ENCODE data around the gene AGBL4.

Gene AGBL4

DNA sequence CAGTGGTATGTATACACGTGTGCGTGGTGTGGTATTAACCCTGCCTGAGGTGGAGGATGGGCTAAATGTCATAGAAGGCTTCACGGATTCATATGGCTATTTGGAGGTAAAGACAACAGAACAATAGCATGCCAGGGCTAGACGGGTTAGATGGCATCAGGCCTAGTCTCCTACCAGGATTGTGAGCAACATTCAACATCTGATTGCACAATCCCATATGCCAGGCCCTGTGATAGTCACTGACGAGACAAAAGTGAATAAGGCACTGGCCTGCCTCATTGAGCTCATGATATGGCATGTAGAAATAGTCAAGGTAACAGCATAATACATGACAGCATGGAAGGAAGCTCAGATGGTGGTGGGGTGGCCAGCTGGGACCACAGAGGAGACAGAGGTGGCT lies 1079.9 kb downstream of the AGBL4 start:
- no peak for DNase-seq (ENCODE audit: low read depth in 2 of 2)

DNA sequence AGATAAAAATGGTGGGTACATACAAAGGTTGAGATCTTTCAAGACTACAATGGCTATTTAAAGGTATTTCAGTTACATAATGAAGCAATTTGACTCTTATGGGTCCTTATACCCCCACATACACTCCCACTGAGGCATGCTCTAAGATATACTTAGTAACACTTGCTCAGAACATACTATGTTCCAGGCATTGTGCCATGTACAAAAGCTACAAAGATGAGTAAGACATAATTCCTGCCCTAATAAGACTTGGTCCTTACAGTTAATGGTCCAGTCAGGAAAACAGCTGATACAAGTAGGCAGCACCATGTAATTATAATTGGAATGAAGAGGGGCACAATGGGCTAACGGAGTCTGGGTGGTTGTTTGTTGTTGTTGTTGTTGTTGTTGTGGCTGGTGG lies 1080.4 kb downstream of the AGBL4 start:
- no peak for DNase-seq (ENCODE audit: low read depth in 2 of 2)

DNA sequence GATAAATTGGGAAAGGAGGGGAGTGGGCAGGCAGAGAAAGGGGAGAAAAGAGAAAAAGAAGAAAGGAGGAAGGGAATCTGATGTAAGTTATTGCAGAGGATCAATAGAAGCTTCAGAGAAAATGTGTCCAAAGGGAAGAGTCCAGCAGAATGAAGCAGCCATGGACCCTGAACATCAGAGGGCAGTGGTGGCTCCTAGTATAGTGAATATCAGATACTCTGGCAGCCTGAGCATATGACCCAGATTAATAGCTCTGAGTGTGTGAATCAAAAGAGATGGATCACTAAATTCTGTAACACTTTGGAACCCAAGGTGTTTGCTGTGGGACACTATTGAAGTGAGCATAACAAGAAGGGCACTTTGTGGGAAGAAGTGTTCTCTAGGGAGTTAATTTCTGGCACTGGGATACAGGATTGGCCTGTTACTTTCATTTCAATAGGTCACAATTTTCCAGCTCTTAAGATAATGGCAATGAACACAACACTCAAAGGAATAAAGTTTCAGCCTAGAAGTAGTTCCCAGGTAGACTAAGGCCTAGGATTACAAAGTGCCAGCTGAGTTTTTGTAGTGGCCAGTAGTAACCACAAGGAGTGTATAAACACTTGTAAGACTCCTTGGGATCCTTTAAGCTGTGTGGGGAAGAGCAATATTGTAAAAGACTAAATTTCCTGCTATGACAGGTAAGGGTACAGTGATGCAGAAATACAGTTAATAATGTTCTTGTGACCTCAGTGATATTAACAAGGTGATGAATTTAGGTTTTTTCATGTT lies 1082.6 kb downstream of the AGBL4 start:
- DNase-seq (ENCODE audit: low read depth in 2 of 2), result no peak

DNA sequence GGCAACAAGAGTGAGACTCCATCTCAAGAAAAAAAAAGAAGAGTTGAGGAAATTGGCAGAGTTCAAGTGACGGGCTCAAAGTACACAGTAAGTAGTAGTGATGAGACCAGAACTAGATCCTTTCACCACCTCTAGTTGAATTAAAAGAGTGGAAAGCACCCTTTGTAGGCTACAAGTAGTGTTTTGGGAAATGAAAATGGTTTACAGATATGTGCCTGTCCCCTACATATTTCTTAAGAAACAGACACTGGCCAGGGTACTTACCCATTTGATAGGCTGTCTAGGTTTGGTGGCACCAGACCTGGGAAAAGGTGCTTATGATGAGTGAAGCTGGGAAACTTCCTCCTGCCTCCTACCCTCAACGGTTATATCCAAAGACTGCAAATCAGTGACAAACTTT lies 1083.4 kb downstream of the AGBL4 start:
- no peak for DNase-seq (ENCODE audit: low read depth in 2 of 2)

DNA sequence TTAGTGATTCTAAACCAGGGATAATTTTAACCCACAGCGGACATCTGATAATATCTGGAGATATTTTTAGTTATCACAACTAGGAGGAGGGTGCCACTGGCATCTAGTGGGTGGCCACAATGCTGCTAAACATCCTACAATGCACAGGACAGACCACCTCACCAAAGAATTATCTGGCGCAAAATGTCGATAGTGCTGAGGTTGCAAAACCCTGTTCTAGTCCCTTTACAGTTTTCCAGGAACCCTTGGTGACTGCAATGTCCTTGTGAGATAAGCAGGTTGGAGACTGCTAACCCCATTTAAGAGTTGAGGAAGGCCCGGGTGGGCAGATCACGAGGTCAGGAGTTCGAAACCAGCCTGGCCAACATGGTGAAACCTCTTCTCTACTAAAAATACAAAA lies 1083.9 kb downstream of the AGBL4 start:
- DNase-seq (ENCODE audit: low read depth in 2 of 2), result no peak

DNA sequence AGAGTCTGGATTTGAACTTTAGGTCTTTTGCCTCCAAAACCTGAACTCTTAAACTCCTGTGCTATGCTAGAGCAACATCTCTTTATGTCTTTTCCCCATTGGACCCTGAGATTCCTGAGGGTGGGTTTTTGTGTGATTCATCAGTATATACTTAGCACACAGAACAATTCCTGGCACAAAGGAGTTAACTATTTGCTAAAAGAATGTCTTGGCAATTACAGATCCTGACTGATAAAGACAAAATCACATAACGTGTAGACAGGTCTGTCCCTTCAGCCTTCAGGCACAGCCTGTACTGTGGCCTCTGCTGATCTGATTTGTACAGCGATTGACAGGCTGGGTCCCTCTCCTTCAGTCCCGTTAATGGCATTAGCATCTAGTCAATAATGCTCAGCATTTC lies 1084.7 kb downstream of the AGBL4 start:
- no peak for DNase-seq (ENCODE audit: low read depth in 2 of 2)

DNA sequence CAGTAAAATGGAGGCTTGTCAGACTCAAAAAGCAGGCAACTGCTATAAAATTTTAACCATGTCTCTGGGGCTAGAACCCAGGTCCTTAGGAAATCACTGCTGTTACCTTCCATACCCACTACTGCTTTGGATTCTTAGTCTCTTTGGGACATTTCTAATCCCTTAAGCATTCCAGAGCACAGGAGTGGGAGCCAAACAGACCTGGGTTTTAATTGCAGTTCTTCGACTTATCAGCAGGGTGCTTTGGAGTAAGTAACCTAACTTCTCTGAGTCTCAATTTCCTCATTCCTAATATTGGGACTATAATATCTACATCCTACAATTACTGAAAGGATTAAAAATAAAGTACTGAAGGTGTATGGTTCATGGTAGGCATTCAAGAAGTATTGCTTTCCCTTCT lies 1086.0 kb downstream of the AGBL4 start:
- DNase-seq (ENCODE audit: low read depth in 2 of 2), result no peak

DNA sequence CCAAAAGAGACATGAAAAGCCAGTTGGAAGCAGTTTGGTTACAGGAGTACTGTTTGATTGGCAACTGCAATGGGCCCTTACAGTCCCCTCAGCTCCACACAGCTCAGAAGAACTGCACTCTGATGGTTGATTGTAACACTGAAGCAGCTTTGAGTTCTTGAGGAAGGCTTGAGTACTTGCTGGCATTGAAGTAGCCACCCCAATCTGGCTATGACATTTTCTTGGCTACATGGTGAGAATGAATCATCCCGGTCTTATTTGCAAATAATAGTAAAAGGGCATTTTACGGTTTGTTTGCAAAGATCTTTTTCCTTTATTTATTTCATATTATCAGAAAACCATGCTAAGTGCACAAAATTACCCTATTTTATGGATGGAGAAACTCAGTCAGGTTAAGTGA lies 1087.3 kb downstream of the AGBL4 start:
- DNase-seq (ENCODE audit: low read depth in 2 of 2), result no peak

DNA sequence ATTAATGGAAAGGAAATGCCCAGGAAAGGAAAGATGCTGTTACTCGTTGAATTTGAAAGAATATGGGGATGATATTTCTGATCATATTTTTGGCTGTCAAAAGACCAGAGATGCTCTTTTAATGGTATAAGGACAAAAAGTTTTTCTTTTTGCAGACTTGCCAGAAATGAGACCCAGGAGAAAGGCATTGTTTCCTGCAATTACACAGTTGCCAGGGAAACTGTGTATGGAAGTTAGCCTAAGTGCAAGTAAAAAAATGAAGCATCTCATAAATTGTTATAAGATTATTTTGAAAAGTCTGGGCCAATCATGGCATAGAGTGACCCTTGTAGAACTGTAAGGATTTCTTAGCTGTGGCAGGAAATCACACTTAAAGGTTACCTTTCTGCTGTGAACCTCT lies 1091.4 kb downstream of the AGBL4 start:
- DNase-seq (ENCODE audit: low read depth in 2 of 2), result no peak

DNA sequence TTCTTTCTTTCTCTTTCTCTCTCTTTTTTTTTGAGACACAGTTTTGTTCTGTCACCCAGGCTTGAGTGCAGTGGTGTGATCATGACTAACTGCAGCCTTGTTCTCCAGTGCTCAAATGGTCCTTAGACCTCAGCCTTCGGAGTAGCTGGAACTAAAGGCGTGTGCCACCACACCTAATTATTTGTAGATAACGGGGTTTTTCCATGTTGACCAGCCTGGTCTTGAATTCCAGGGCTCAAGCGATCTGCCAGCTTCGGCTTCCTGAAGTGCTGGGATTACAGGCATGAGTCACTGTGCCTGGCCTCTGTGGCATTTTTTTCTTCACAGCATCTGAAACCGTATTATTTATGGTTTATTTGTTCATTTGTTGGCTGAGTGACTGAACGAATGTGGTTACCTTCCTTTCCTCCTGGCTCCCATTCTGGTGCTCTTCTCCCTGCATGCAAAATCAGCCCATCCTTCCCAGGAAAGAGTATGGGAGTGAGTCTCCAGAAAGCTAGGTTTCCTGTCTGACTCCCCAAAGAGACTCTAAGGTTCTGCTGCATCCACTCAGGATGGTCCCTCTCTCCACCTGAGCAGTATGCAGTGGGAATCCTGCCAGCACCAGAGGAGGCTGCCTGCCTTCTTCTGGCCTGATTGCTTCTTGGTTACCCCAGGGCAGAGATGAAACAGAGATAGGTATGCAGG lies 1092.1 kb downstream of the AGBL4 start:
- DNase-seq (ENCODE audit: low read depth in 2 of 2), result no peak

DNA sequence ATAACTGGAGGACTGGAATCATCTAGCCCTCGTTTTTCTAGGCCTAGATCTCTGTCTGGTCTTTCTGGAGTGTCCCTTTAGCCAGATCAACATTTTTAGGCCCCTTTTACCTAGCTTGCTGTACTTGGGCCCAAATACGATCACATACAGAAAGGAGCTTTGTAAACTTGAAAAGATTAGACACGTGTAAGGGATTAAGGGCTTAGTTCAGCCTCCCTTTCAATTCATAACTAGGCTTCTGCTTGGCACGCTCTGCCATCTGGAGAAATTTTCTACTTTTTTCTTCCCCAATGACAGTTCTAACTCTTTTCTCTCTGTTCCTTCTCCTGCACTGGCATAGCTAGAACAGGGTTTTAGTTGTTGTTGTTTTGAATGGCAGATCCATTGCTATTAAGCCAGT lies 1093.7 kb downstream of the AGBL4 start:
- no peak for DNase-seq (ENCODE audit: low read depth in 2 of 2)

DNA sequence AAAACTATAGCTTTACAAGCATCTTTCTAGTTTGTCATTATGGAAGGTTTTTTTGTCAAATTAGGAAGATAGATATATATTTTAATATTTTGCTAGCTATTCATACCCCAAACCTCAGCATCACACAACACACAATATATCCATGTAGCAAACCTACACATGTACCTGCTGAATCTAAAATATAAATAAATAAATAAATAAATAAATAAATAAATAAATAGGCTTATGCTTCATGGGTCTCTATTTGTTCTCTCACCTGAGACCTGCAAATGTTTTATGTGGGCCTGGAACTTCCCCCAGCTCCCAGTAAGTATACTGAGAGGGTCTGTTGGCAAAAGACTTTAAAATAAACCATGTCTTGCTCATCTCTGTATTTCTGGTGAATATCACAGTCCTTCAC lies 1099.7 kb downstream of the AGBL4 start:
- DNase-seq (ENCODE audit: low read depth in 2 of 2), result no peak

DNA sequence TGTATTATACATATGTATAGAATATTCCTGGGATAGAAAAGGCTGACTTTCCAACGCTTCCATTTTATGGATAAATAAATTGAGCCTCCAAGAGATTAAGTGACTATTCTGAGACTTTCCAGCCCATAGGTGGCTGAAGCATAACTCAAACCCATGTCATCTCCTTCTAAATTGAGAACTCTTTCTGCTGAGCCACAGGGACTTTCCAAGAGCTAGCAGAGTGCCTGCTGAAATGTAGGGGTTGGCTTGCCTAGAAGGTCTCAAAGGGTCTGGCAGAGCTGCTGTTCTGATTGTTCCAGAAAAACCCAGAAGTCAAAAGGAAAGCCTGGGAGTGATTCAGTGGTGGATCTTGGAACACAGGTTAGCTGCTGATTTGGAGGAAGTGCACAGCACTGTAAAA lies 1100.6 kb downstream of the AGBL4 start:
- no peak for DNase-seq (ENCODE audit: low read depth in 2 of 2)

DNA sequence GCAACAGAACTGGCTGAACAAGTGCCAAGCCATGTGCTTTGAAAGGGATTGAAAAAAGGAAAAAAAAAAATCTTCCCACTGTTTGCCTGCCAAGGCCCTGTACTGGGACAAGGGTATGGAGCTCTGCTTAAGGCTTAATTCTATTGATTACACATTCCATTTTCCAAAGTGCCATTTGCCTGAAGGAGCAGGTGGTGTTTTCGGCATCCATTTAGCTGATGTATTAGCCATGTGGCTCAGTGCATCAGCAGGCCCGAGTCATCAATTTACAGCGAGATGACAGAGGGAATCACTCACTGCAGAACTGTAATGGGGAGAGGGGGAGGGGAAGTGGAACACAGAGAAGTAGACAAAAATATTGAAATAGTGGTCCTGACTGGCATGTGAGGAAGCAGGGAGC lies 1102.9 kb downstream of the AGBL4 start:
- DNase-seq (ENCODE audit: low read depth in 2 of 2), result no peak

DNA sequence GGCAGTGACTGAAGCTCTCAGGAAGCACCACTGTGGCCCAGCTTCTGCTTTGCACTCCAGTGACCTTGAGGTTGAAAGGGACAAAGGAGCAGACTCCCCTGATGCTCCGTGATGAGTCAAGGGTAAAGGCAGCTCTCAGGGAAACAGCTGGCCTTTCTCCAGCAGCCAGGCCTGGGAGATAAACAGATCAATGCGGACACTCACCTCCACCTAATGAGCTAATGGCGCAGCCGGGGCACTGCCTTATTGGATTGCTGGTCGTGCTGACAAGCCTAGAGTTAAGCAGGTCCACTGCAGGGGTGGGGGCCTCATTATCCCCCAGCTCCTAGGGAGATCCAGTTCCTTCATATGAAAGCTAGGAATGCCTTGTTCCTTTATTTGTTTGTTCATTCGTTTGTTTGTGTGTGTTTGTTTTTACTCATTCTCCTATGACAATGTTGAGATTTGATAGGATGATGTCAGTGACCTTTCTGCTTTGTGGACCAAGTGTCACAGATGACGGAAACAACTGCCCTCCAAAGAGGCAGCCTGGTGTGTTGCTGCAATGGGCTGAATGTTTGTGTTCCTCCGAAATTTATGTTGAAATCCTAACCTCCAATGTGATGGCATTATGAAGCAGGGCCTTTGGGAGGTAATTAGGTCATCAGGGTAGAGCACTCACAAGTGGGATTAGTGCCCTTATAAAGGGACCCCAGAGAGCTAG lies 1105.7 kb downstream of the AGBL4 start:
- DNase-seq (ENCODE audit: low read depth in 2 of 2), result no peak

DNA sequence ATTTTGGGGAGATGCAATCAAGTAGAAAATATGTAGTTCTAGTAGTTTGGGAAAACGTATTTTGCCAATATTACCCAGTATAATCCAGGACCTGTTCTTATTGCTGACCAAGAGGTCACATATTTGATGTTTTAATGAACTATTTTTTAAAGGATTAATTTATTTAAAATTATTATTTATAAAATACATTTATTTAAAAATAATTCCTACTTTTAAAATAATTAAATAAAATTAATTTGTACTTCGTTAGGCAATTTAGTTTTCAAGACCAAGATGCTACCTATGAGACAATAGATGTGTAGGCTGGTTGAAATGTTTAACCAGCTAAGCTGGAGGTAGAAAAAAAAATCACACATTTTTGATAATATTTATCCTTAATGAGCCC lies 1106.7 kb downstream of the AGBL4 start:
- DNase-seq (ENCODE audit: low read depth in 2 of 2), result no peak

DNA sequence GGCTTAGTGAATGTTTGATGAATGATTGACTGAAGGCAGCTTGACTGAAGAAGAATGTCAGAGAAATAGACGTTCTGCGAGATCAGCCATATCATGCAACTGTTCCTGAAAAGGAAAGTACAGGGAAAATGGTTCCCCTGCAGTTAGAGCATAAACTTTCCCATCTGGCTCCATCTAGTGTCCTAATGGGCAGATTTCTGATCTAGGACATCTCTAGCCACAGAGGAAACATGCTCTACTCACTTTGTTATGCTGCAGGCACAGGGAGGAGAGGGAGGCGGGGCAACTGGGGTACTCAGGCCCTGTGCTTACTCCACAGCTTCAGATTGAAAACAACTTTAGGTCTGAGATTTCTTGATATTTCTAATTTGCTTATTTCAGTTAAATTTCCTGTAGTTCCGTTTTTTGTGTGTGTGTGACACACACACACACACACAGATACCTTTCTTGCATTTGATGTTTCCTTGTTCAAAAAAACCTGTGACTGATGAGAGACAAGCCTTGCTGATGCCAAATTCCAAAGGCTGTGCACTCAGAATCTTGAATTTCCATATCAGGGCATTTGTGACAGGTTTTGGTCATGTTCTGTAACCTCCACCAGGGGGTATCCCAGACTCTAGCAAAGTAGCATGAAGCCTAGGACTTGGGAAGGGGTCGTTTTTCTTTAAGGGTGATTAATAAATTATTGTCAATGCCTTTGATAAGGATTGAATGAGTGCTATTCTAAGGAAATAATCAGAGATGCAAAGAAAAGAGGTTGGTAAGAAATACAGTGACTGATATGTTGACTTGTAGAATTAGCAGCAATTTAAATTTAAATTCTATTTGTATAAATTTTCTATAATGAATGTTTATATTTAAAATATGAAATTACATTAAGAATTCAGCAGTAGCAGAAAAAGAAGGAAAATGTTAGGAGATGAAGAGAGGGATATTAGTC lies 1107.4 kb downstream of the AGBL4 start:
- no peak for DNase-seq (ENCODE audit: low read depth in 2 of 2)

DNA sequence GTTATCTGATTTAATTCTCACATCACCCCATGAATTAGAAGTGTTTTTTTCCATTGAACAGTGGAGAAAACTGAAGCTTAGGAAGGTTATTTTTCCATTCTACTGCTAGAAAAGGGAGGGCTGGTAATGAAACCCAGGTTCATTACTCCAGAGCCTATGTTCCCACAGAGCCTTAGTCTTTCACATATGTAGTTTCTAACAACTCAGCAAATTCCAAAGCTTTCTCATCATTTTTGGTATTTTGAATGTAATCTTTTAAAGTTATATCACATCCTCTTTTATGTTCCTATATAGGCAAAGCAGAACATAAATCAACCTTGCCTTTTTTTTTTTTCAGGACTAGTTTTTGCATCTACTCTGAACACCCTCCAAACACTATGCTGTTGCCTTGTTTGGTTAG lies 1115.1 kb downstream of the AGBL4 start:
- DNase-seq (ENCODE audit: low read depth in 2 of 2), result no peak

DNA sequence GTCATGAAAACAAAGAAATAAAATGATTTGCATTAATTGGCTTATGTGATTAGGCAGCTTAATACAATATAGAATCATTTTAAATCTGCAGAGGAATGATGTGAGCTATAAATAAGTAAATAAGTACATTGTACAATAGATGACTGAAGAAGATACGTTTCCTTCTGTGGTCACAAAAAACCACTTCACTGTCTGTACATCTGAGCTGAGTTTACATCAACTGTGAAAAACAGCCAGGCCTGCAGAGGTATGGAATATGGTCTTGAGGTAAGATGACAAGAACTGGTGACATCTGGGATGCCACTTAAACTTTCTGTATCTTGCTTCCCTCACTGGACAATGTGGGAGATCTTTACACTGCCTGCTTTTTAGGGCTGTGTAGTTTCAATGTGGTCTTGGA lies 1117.0 kb downstream of the AGBL4 start:
- no peak for DNase-seq (ENCODE audit: low read depth in 2 of 2)

DNA sequence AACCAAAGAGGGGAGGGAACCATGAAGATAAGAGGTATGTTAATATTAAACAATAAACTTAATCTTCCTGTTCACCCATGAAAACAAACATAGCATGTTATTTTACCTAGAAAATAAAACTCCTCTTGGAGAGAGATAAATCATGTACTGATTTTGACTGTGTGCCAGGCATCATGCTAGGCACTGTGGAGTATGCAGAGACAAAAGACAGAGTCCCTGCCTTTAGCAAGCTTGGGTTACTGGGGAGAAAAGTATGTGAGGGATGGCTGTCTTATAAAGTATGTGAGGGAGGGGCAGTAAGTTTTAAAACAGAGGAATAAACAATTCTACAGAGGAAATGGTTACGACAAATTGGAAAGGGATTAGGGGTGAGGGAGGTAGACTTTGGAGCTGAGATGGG lies 1117.6 kb downstream of the AGBL4 start:
- no peak for DNase-seq (ENCODE audit: low read depth in 2 of 2)

DNA sequence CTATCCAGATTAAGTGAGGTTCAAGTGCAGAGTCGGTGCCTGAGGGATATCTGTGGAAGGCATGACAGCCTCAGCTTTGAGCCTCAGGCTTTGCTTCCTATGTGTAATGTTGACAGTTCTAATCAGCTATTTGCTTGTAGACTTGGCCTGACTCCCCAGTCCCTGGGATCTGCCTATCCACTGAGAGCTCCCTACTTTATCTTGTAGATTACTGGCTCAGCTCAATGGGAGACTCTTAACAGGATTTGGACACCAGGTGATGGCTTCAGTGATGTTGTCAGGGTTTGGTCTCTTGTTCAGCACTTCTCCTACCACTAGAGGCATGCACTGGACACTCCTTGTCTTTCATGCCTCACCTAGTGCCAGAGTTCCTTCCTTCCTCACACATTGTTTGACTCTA lies 1120.5 kb downstream of the AGBL4 start:
- DNase-seq (ENCODE audit: low read depth in 2 of 2), result no peak

DNA sequence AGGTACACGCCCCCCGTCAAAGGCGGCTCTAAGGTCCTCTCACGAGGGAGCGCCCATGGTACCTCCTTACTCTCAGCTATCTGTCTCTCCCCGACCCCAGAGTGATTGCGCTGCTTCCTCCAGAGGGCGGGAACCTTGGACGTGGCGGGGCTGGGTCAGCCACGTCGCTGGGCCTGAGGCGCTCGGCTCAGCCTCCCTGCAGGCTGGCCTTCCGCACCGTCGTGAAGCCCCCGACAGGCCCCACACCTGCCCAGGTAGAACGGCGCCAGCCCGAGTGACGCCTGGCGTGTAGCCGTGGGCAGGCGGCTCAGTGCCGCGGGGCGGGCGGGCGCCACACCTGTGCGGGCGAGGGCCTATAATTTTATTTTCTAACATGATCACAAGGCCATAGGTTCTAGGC lies 1124.9 kb downstream of the AGBL4 start:
- DNase-seq (ENCODE audit: low read depth in 2 of 2), result no peak

Data from stimulated activated CD4-positive, alpha-beta T cell treated with anti-CD3 and anti-CD28 coated beads, Interleukin-1b, Interleukin-23, amount 100 ng/mL, for 1 hour (primary cell).